Common myeloid progenitor, CD34-positive (primary cell): ENCODE measurements around the gene SVIL.

Experiments
- CTCF ChIA-PET: fragments of 350-600 bp; sonication (Branson Sonifier 250); formaldehyde crosslinking; loops from one replicate; lab custom pipeline; 2021; ENCODE audit warnings: antibody characterized with exemption; lab: Charles Lee
- POLR2A ChIA-PET: fragments of 350-600 bp; sonication (Branson Sonifier 250); formaldehyde crosslinking; loops from one replicate; lab custom pipeline; 2021; ENCODE audit warnings: antibody characterized with exemption; lab: Charles Lee
- DNase-seq, 3 donors: peaks; one replicate each; pipeline versions ENCODE4 v3.0.0 to v3.0.0-alpha.2; 2013
- H3K27ac ChIP-seq, 2 experiments: 1 replicate in 1 of 2; 2 replicates in 1 of 2; pipeline ENCODE4 v1.7.0; 2013; ENCODE audit warnings: inconsistent platforms in 2 of 2, low read length in 2 of 2, mild to moderate bottlenecking in 2 of 2, low read depth in 1 of 2, moderate library complexity in 1 of 2; ENCODE audit not compliant: severe bottlenecking in 2 of 2, insufficient read depth in 1 of 2, poor library complexity in 1 of 2
- H3K27me3 ChIP-seq, 5 experiments: replicated peaks in 2 of 5; 1 replicate in 3 of 5; 2 replicates in 2 of 5; pipeline versions ENCODE4 v1.6.1 to v1.7.0; 2013; ENCODE audit warnings: low read length in 4 of 5, mild to moderate bottlenecking in 2 of 5, moderate library complexity in 2 of 5, inconsistent platforms in 1 of 5; ENCODE audit not compliant: insufficient read depth in 5 of 5, control insufficient read depth in 4 of 5
- H3K36me3 ChIP-seq, 4 experiments: 1 replicate in 2 of 4; 2 replicates in 2 of 4; pipeline versions ENCODE4 v1.6.1 to v1.7.0; 2013; ENCODE audit warnings: low read length in 3 of 4, control low read depth in 1 of 4, mild to moderate bottlenecking in 1 of 4; ENCODE audit not compliant: control insufficient read depth in 4 of 4, insufficient read depth in 4 of 4
- H3K4me1 ChIP-seq, 4 experiments: 1 replicate in 3 of 4; 2 replicates in 1 of 4; pipeline versions ENCODE4 v1.6.1 to v1.7.1; 2013; ENCODE audit warnings: low read length in 3 of 4, mild to moderate bottlenecking in 3 of 4, control low read depth in 1 of 4, inconsistent platforms in 1 of 4, moderate library complexity in 1 of 4; ENCODE audit not compliant: control insufficient read depth in 4 of 4, insufficient read depth in 4 of 4; ENCODE audit errors: control extremely low read depth in 1 of 4
- H3K4me3 ChIP-seq, 7 experiments: 1 replicate in 4 of 7; 2 replicates in 3 of 7; pipeline versions ENCODE4 v1.5.1 to v1.7.0; 2013; ENCODE audit warnings: mild to moderate bottlenecking in 7 of 7, low read length in 6 of 7, moderate library complexity in 6 of 7, inconsistent platforms in 2 of 7, low read depth in 2 of 7, control low read depth in 1 of 7; ENCODE audit not compliant: insufficient read depth in 4 of 7, control insufficient read depth in 1 of 7; ENCODE audit errors: extremely low read depth in 1 of 7
- H3K9me3 ChIP-seq, 5 experiments: 1 replicate in 4 of 5; 2 replicates in 1 of 5; pipeline versions ENCODE4 v1.6.1 to v1.7.1; 2013; ENCODE audit warnings: low read length in 4 of 5, mild to moderate bottlenecking in 2 of 5, inconsistent platforms in 1 of 5, low read depth in 1 of 5, moderate library complexity in 1 of 5; ENCODE audit not compliant: control insufficient read depth in 4 of 5, insufficient read depth in 2 of 5; ENCODE audit errors: control extremely low read depth in 1 of 5
- WGBS: methylation state at CpG from one replicate; pipeline ENCODE4 v1.1.5; 2013; ENCODE audit not compliant: insufficient coverage; 5-methylcytosine and 5-hydroxymethylcytosine counted together

SVIL gene

GRCh38 chr10:29525762-29526161, 109.0 kb downstream of the SVIL start:
- no peaks in the 10 kb centered on the region for H3K4me1 ChIP-seq
- H3K36me3 ChIP-seq, result peaks cover 9 to 41% (median 20%) of the 10 kb centered on the region in 4 experiments
- H3K27ac ChIP-seq, result no peak overlapping the region
- H3K27me3 ChIP-seq, result no peaks in the 10 kb centered on the region
- CTCF ChIA-PET, result interaction anchor here (1.0 to 1.9 kb wide), 4 partner anchors 9 to 497 kb away, joined by 3 to 9 read pairs (median 4); no protein-coding TSS in a partner anchor
- POLR2A ChIA-PET, result no interaction called here
- 100% methylated on average over 1 of the region's 7 CpGs for WGBS
- H3K4me3 ChIP-seq, result no peak overlapping the region
- H3K9me3 ChIP-seq, result no peaks in the 10 kb centered on the region
- DNase-seq, result no peak

- peaks cover 9 to 43% (median 20%) of the 10 kb centered on the region in 4 experiments for H3K36me3 ChIP-seq
- CTCF ChIA-PET, result interaction anchor here (1.1 to 3.8 kb wide), 5 partner anchors 9 to 498 kb away, joined by 3 to 22 read pairs (median 6); no protein-coding TSS in a partner anchor
- WGBS, result 78% methylated on average over 5 of the region's 9 CpGs
Observed at GRCh38 chr10:29524720-29525119, 110.1 kb downstream of the SVIL start.

GRCh38 chr10:29524294-29524693, 110.5 kb downstream of the SVIL start:
- POLR2A ChIA-PET, result interaction anchor here (1.3 kb wide), 1 partner anchor 32 kb away, joined by 3 read pairs; no protein-coding TSS in a partner anchor
- WGBS, result 97% methylated on average over 6 of the region's 7 CpGs
- peaks cover 11 to 43% (median 20%) of the 10 kb centered on the region in 4 experiments for H3K36me3 ChIP-seq
- DNase-seq, result no peak
- CTCF ChIA-PET, result interaction anchor here (1.1 to 3.8 kb wide), 5 partner anchors 9 to 66 kb away, joined by 3 to 22 read pairs (median 6); no protein-coding TSS in a partner anchor
- H3K4me1 ChIP-seq, result no peaks in the 10 kb centered on the region
- H3K4me3 ChIP-seq, result no peak overlapping the region
- H3K27me3 ChIP-seq, result no peaks in the 10 kb centered on the region
- H3K9me3 ChIP-seq, result no peaks in the 10 kb centered on the region
- no peak overlapping the region for H3K27ac ChIP-seq

More at GRCh38 chr10:29524720-29525119, 110.1 kb downstream of the SVIL start:
- Histone ChIP-seq H3K27ac (no peak overlapping the region), H3K27me3 (no peaks in the 10 kb centered on the region), H3K4me1 (no peaks in the 10 kb centered on the region), H3K9me3 (no peaks in the 10 kb centered on the region), H3K4me3 (no peak overlapping the region)
- DNase-seq, result no peak
- POLR2A ChIA-PET, result no interaction called here

- no peaks in the 10 kb centered on the region for H3K4me1 ChIP-seq
- no peaks in the 10 kb centered on the region for H3K27me3 ChIP-seq
- peaks cover 12 to 44% (median 22%) of the 10 kb centered on the region in 4 experiments for H3K36me3 ChIP-seq
- H3K9me3 ChIP-seq, result no peaks in the 10 kb centered on the region
- no peak for DNase-seq
- no peak overlapping the region for H3K4me3 ChIP-seq
- no peak overlapping the region for H3K27ac ChIP-seq
- WGBS, result 100% methylated on average over 4 of the region's 4 CpGs
- ChIA-PET CTCF (interaction anchor here (3.8 kb wide), 1 partner anchor 11 kb away, joined by 22 read pairs; no protein-coding TSS in a partner anchor), POLR2A (interaction anchor here (1.3 kb wide), 1 partner anchor 33 kb away, joined by 3 read pairs; no protein-coding TSS in a partner anchor)
Observed at GRCh38 chr10:29522918-29523317, 111.9 kb downstream of the SVIL start.

- H3K36me3 ChIP-seq, result peaks cover 12 to 44% (median 22%) of the 10 kb centered on the region in 4 experiments
Observed at GRCh38 chr10:29522061-29522855, 112.5 kb downstream of the SVIL start.

GRCh38 chr10:29519659-29520058, 115.1 kb downstream of the SVIL start:
- Histone ChIP-seq H3K27ac (no peak overlapping the region), H3K9me3 (no peaks in the 10 kb centered on the region), H3K27me3 (no peaks in the 10 kb centered on the region), H3K36me3 (peaks cover 14 to 38% (median 22%) of the 10 kb centered on the region in 4 experiments), H3K4me3 (no peak overlapping the region), H3K4me1 (no peaks in the 10 kb centered on the region)
- no peak for DNase-seq
- ChIA-PET CTCF (interaction anchor here (0.9 to 3.2 kb wide), 4 partner anchors 9 to 41 kb away, joined by 3 to 14 read pairs (median 5); no protein-coding TSS in a partner anchor), POLR2A (no interaction called here)
- WGBS, result no CpG with 5 or more reads among the region's 3 CpGs

More at GRCh38 chr10:29522061-29522855, 112.5 kb downstream of the SVIL start:
- 89% methylated on average over 20 of the region's 20 CpGs for WGBS
- H3K27me3 ChIP-seq, result no peaks in the 10 kb centered on the region
- no peak overlapping the region for H3K27ac ChIP-seq
- POLR2A ChIA-PET, result no interaction called here
- no peaks in the 10 kb centered on the region for H3K4me1 ChIP-seq
- no peak overlapping the region for H3K4me3 ChIP-seq
- no peak for DNase-seq
- no peaks in the 10 kb centered on the region for H3K9me3 ChIP-seq
- CTCF ChIA-PET, result interaction anchor here (3.8 kb wide), 1 partner anchor 12 kb away, joined by 22 read pairs; no protein-coding TSS in a partner anchor
